NT2/D1 (cell line): ENCODE measurements around the gene UBXN6.

Experiments
- SUZ12 ChIP-seq: IDR thresholded peaks from 2 replicates; pipeline ENCODE4 v1.6.1; 2011; ENCODE audit not compliant: insufficient read length, insufficient read depth; ENCODE audit errors: extremely low read depth
- YY1 ChIP-seq: IDR thresholded peaks from 2 replicates; pipeline ENCODE4 v1.6.1; 2011; ENCODE audit not compliant: insufficient read length, insufficient read depth
- ZNF274 ChIP-seq: IDR thresholded peaks from 2 replicates; pipeline ENCODE4 v1.6.1; 2011; ENCODE audit warnings: mild to moderate bottlenecking, low read depth, low read length

- no peak for TF ChIP-seq ZNF274
- TF ChIP-seq YY1: no peak
- TF ChIP-seq SUZ12: no peak
Observed at GRCh38 chr19:4491446-4491845, 33.9 kb upstream of the UBXN6 start.
